H9 (cell line): ENCODE results near the gene ARPP21. TPM values are rescaled to one million over a fixed set of nuclear protein-coding genes. Genes with fewer than 3 reads are reported as not detected.

ENCODE experiments used
- DNase-seq: peaks from one replicate; pipeline ENCODE4 v3.0.0-alpha.2; 2017
- H2AFZ ChIP-seq: one replicate; pipeline ENCODE4 v1.6.1; 2013; ENCODE audit warnings: mild to moderate bottlenecking, low read length, control low read depth, moderate library complexity
- H2AK5ac ChIP-seq: 2 replicates; pipeline ENCODE4 v1.6.1; 2013; ENCODE audit warnings: low read length, control low read depth, mixed read lengths; ENCODE audit not compliant: insufficient read length
- H2BK120ac ChIP-seq: one replicate; pipeline ENCODE4 v1.6.1; 2013; ENCODE audit warnings: low read depth, mild to moderate bottlenecking, low read length, control low read depth, inconsistent platforms; ENCODE audit not compliant: poor library complexity, severe bottlenecking
- H2BK12ac ChIP-seq: 2 replicates; pipeline ENCODE4 v1.6.1; 2013; ENCODE audit warnings: low read length, control low read depth, mixed read lengths, low read depth; ENCODE audit not compliant: insufficient read length
- H2BK15ac ChIP-seq: 2 replicates; pipeline ENCODE4 v1.6.1; 2013; ENCODE audit warnings: low read depth, low read length, control low read depth
- H2BK20ac ChIP-seq: one replicate; pipeline ENCODE4 v1.6.1; 2013; ENCODE audit warnings: low read depth, mild to moderate bottlenecking, low read length, control low read depth, inconsistent platforms; ENCODE audit not compliant: poor library complexity, severe bottlenecking
- H2BK5ac ChIP-seq: 2 replicates; pipeline ENCODE4 v1.6.1; 2013; ENCODE audit warnings: low read length, control low read depth, mixed read lengths; ENCODE audit not compliant: insufficient read length
- H3K14ac ChIP-seq: 2 replicates; pipeline ENCODE4 v1.6.1; 2013; ENCODE audit warnings: low read length, control low read depth; ENCODE audit not compliant: insufficient read depth
- H3K18ac ChIP-seq: 2 replicates; pipeline ENCODE4 v1.6.1; 2013; ENCODE audit warnings: low read depth, mild to moderate bottlenecking, mixed read lengths, low read length, control low read depth; ENCODE audit not compliant: insufficient read length
- H3K23ac ChIP-seq: 2 replicates; pipeline ENCODE4 v1.6.1; 2013; ENCODE audit warnings: low read length, control low read depth, mixed read lengths, low read depth; ENCODE audit not compliant: insufficient read length
- H3K23me2 ChIP-seq: 2 replicates; pipeline ENCODE4 v1.6.1; 2013; ENCODE audit warnings: low read depth, mild to moderate bottlenecking, mixed read lengths, low read length, control low read depth; ENCODE audit not compliant: insufficient read length, poor library complexity, severe bottlenecking
- H3K27ac ChIP-seq: 2 replicates; pipeline ENCODE4 v1.5.1; 2013; ENCODE audit warnings: low read length, control low read depth, mixed read lengths, low read depth; ENCODE audit not compliant: insufficient read length
- H3K27me3 ChIP-seq: 2 replicates; pipeline ENCODE4 v1.6.1; 2013; ENCODE audit warnings: low read length, control low read depth, inconsistent platforms; ENCODE audit not compliant: insufficient read depth
- H3K4ac ChIP-seq: 2 replicates; pipeline ENCODE4 v1.6.1; 2013; ENCODE audit warnings: low read depth, mild to moderate bottlenecking, control low read depth, inconsistent platforms, low read length, moderate library complexity
- H3K4me1 ChIP-seq: 2 replicates; pipeline ENCODE4 v1.6.1; 2013; ENCODE audit warnings: low read length, control low read depth, inconsistent platforms; ENCODE audit not compliant: insufficient read depth
- H3K4me2 ChIP-seq: 2 replicates; pipeline ENCODE4 v1.6.1; 2013; ENCODE audit warnings: low read length, control low read depth, mixed read lengths; ENCODE audit not compliant: insufficient read length, insufficient read depth
- H3K56ac ChIP-seq: 2 replicates; pipeline ENCODE4 v1.6.1; 2013; ENCODE audit warnings: low read depth, mild to moderate bottlenecking, mixed read lengths, low read length, control low read depth; ENCODE audit not compliant: insufficient read length
- H3K79me1 ChIP-seq: 2 replicates; pipeline ENCODE4 v1.6.1; 2013; ENCODE audit warnings: low read depth, mild to moderate bottlenecking, moderate library complexity, low read length, control low read depth, inconsistent platforms; ENCODE audit not compliant: insufficient read depth, poor library complexity, severe bottlenecking
- H3K79me2 ChIP-seq: 2 replicates; pipeline ENCODE4 v1.6.1; 2013; ENCODE audit warnings: low read length, control low read depth, inconsistent platforms; ENCODE audit not compliant: insufficient read depth
- H3K9ac ChIP-seq: 2 replicates; pipeline ENCODE4 v1.6.1; 2013; ENCODE audit warnings: low read length, control low read depth, mixed read lengths; ENCODE audit not compliant: insufficient read length; ENCODE audit errors: extremely low read depth
- H3K9me3 ChIP-seq: one replicate; pipeline ENCODE4 v1.6.1; 2013; ENCODE audit warnings: low read depth, low read length, inconsistent platforms; ENCODE audit not compliant: control insufficient read depth
- H3T11ph ChIP-seq: one replicate; pipeline ENCODE4 v1.6.1; 2013; ENCODE audit warnings: mild to moderate bottlenecking, low read length, control low read depth, inconsistent platforms
- H4K20me1 ChIP-seq: one replicate; pipeline ENCODE4 v1.6.1; 2013; ENCODE audit not compliant: control insufficient read depth, insufficient read length, insufficient read depth
- H4K5ac ChIP-seq: 2 replicates; pipeline ENCODE4 v1.6.1; 2013; ENCODE audit warnings: low read depth, mild to moderate bottlenecking, mixed read lengths, low read length, control low read depth; ENCODE audit not compliant: insufficient read length
- H4K8ac ChIP-seq: replicated peaks from 2 replicates; pipeline ENCODE4 v1.6.1; 2013; ENCODE audit warnings: low read length, control low read depth, mixed read lengths, low read depth; ENCODE audit not compliant: insufficient read length
- H4K91ac ChIP-seq: 2 replicates; pipeline ENCODE4 v1.6.1; 2013; ENCODE audit warnings: low read depth, mild to moderate bottlenecking, moderate library complexity, mixed read lengths, low read length, control low read depth; ENCODE audit not compliant: insufficient read length
- H3K27ac Mint-ChIP-seq, 3 experiments: 2 replicates in 2 of 3; 3 replicates in 1 of 3; pipeline ENCODE4 v1.8.0; 2020 to 2021; ENCODE audit warnings: mixed read lengths in 3 of 3, mild to moderate bottlenecking in 1 of 3, moderate library complexity in 1 of 3
- H3K27me3 Mint-ChIP-seq: 2 replicates; pipeline ENCODE4 v1.8.0; 2021; ENCODE audit warnings: low read depth, mild to moderate bottlenecking, moderate library complexity, mixed read lengths
- H3K36me3 Mint-ChIP-seq, 3 experiments: 2 replicates in 2 of 3; 3 replicates in 1 of 3; pipeline ENCODE4 v1.8.0; 2020 to 2021; ENCODE audit warnings: low read depth in 3 of 3, mixed read lengths in 3 of 3; ENCODE audit not compliant: insufficient read depth in 1 of 3
- H3K4me1 Mint-ChIP-seq, 2 experiments: 2 replicates each; pipeline ENCODE4 v1.8.0; 2020; ENCODE audit warnings: mixed read lengths in 2 of 2
- H3K4me3 Mint-ChIP-seq, 2 experiments: 2 replicates in 1 of 2; 3 replicates in 1 of 2; pipeline ENCODE4 v1.8.0; 2020 to 2021; ENCODE audit warnings: mild to moderate bottlenecking in 2 of 2, mixed read lengths in 2 of 2, moderate library complexity in 1 of 2
- H3K9me3 Mint-ChIP-seq, 2 experiments: 2 replicates in 1 of 2; 3 replicates in 1 of 2; pipeline ENCODE4 v1.8.0; 2020; ENCODE audit warnings: mild to moderate bottlenecking in 2 of 2, mixed read lengths in 2 of 2, moderate library complexity in 1 of 2
- CTCF ChIP-seq: fragments of 200-600 bp; sonication (generic); conservative IDR thresholded peaks from 3 replicates; pipeline ENCODE4 v1.8.0; 2021; ENCODE audit warnings: antibody characterized with exemption, mild to moderate bottlenecking
- WGBS: extraction: QIAGEN DNeasy Blood & Tissue Kit; methylation state at CpG from one replicate; pipeline ENCODE4 v1.1.7; 2013; ENCODE audit warnings: missing lambda C conversion rate, low lambda C conversion rate, mixed read lengths; ENCODE audit not compliant: insufficient read length; ENCODE audit errors: extremely low coverage; 5-methylcytosine and 5-hydroxymethylcytosine counted together
- total RNA-seq: library from RNA; stranded (reverse); gene quantifications from 2 replicates; pipeline ENCODE4 v1.2.1, GENCODE V29; 2021

Gene ARPP21
- total RNA-seq, 1 experiment from 2014 or later: not detected

GRCh38 chr3:35780800-35781199 is 141.5 kb downstream of the ARPP21 start:
- Histone ChIP-seq H3K27me3 (no peaks in the 10 kb centered on the region), H2BK12ac (no peak overlapping the region), H3K27ac (no peak overlapping the region), H4K5ac (no peak overlapping the region), H2BK5ac (no peak overlapping the region), H2BK120ac (no peak overlapping the region), H4K8ac (no peak overlapping the region), H3K9me3 (no peaks in the 10 kb centered on the region), H4K91ac (no peak overlapping the region), H3K56ac (no peak overlapping the region), H3K18ac (no peak overlapping the region), H3K4me2 (no peak overlapping the region), H4K20me1 (no peaks in the 10 kb centered on the region), H2BK15ac (no peak overlapping the region), H3K9ac (no peak overlapping the region), H3K14ac (no peak overlapping the region), H3K23me2 (no peaks in the 10 kb centered on the region), H2AFZ (no peak overlapping the region), H2BK20ac (no peak overlapping the region), H3K4ac (no peak overlapping the region), H3T11ph (no peak overlapping the region), H3K79me1 (no peaks in the 10 kb centered on the region), H2AK5ac (no peak overlapping the region), H3K23ac (no peak overlapping the region), H3K79me2 (no peaks in the 10 kb centered on the region), H3K4me1 (no peaks in the 10 kb centered on the region)
- H3K4me1 Mint-ChIP-seq: peaks cover 5 to 10% of the 10 kb centered on the region in 2 experiments
- no CpG with 5 or more reads among the region's 3 CpGs for WGBS
- H3K4me3 Mint-ChIP-seq: no peak overlapping the region
- no peaks in the 10 kb centered on the region for H3K36me3 Mint-ChIP-seq
- TF ChIP-seq CTCF: no peak
- DNase-seq: no peak
- no peaks in the 10 kb centered on the region for H3K9me3 Mint-ChIP-seq
- no peak overlapping the region for H3K27ac Mint-ChIP-seq
- H3K27me3 Mint-ChIP-seq: no peaks in the 10 kb centered on the region
